Stimulated activated CD8-positive, alpha-beta memory T cell treated with anti-CD3 and anti-CD28 coated beads, Interleukin-15, amount 100 ng/mL, for 1 hour (primary cell): Measurements from ENCODE around the gene RALGAPA2.
"Not testable (repeated sequence)": the region's sequence is repeated elsewhere in the genome, so short reads cannot be mapped to it uniquely, and the experiment has no call there.

ENCODE experiments used
- DNase-seq: peaks from one replicate; pipeline ENCODE4 v3.0.0-alpha.2; 2020; ENCODE audit warnings: low read depth

RALGAPA2 gene

DNA sequence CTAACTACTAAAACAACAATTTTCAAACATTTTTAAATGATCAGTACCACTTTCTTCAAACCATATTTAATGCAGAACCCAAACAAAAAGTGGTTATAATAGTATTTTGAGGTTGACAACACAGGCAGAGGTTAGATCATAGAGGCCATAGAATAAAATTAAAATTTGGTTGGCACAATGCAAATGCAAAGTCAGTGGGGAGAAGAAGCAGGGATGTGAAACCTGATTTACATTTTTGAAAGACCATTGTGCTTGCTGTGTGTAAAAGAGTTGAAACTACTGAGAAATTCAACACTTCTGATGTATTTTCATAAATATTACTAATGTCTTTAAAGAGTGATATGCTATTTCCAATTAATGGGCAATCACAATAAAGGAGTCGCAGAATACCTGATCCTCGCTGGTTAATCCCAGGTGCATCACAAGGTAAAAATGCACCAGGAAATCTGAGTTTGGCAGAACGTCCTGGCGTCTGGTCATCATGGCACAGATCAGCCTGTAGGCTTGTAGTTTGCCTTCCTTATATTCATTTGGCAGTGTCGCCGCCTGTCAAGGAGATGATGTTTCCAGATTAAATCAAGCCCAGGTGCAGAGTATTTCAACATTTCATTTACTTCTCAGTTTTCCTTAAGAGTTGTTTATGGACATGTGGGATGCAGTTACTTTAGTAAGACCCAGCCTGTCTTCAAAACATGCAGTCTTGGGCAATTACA lies 141.2 kb downstream of the RALGAPA2 start:
- no peak for DNase-seq

DNA sequence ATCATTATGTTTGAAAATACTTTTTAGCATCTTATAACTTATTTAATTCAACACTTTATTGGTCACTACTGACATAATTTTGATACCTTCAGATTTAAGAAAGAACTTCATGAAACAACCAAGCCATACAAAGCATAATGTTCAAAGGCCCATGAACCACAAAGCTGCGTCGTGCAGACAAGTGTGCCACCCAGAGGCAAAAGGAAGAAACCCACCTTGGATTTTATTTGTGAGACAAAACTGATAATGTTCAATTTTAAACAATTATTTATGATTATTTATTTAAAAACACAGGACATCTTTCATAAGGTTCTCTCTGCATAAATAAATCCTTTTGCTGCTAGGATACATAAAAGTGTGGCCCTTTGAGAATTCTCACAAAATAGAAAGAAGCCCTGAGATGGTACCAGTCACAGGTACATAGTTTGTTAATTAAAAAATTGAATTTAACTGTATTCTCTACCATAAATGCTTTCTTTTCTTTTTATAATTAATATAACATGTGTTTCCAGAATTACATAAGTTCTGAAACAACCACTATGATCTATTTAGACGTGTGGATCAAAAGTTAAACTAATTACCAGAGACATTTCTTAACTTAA lies 143.7 kb downstream of the RALGAPA2 start:
- DNase-seq = no peak

DNA sequence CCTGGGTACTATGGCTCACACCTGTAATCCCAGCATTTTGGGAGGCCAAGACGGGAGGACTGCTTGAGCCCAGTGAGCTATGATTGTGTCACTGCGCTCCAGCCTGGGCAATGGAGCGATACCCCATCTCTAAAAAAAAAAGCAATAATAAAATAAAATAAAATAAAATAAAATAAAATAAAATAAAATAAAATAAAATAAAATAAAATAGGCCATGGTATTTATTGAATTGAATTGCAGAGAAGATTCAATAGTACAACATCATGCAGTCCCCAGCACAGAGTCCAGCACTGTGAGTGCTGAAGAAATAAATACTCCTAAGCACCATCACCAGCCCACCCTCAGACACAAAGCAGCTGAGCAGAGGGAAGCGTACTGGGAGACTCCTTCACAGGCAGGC lies 144.7 kb downstream of the RALGAPA2 start:
- no peak for DNase-seq

DNA sequence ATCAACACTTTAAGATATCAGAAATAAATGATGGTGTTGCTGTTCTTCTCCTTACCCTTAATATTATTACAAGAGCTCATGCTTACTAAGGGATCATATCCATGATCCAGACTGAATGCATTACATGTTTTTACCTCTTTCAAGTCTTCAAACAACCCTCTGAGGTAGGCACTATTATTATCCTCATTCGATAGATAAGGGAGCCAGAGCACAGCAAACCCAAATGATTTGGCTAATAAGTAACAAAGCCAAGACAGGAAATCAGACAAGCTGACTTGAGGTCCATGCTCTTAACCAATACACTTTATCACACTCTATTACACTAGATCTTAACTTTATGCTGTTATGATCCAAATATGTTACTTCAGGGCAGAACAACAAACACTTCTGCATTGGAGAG lies 145.9 kb downstream of the RALGAPA2 start:
- no peak for DNase-seq

DNA sequence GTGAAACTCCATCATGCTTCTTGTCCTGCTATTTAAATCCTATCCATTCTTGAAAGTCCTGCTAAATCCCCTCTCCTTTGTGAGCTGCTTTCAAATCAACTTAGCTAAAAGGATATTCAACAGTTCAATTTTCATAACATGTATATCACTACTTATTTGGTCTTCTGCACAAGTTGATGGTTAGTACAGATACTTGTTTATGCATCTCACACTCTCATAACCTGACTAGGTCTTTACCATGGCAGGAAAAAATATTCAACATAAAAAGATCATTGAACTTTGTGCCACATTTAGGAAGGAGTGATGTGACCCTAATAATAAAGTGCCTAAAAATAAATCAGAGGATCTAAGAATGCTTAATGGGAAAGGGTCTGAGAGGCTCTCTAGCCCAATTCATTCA lies 148.2 kb downstream of the RALGAPA2 start:
- DNase-seq = no peak

DNA sequence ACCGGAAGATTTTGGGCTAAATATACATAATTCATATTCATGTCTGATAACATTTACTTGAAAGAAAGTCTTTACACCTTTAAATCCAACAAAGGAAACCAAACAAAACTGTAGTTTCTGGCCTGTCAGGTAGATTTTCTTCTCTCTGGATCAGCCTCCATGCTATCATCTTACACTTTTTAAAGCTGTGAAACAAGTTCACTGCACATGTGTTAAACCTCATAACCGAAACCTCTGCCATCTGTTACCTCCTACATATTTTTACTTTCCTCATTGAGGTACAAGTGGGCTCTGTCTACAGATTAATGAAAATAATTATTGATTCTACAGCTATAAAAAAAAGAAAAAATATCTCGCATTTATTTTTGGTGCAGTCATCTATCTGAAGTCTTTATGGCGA lies 149.9 kb downstream of the RALGAPA2 start:
- no peak for DNase-seq

DNA sequence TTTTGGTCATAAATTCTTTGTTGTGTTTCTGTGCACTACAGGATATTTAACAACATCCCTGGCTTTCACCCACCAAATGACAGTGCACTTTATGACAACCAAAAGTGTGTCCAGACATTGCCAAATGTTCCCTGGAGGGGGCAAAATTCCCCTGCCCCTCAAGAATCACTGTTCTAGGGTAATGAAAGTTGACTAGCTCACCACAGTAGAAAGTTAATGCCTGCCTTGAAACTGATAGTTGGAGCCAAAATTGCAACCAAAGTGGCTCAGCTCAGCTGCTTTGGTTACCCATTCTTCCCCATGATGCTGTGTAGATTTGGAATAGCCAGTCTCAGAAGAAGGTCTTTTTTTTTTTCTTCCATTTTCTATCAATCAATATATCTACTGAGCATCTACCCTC lies 150.6 kb downstream of the RALGAPA2 start:
- no peak for DNase-seq

DNA sequence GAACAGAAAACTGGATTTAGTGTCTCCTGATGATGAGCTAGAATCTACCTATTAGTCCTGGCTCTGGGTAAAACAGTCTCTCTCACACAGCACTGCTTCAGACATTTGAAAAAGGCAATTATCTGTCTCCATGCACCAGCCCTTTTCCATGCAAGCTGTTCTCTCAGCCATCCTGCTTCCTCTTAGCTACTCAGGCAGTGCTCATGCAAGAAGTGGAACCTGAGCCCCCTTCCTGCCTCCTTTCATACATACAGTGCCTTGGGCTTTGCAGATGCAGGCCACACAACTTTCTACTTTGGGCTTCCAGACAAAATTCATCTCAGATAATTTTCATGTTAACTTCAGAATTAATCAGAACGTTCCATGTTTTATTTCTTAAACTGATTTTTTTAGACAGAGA lies 151.3 kb downstream of the RALGAPA2 start:
- no peak for DNase-seq

DNA sequence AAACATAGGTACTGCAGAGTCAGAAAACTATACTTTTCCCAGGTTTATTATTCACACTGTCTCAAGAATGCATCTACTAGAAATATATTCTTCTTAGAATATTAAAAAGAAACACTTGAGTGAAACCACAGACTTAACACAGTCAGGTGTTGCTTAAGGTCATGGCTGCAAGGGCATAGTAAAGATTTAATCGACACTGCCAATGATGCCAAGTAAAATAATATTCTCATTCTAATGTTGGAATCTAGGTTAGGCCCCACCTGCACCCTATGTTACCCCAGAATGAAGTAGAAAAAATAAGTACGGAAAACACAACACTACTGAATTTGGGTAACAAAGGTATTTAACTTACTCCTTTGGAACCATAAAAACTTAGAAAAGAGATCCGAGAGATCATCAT lies 155.0 kb downstream of the RALGAPA2 start:
- no peak for DNase-seq

DNA sequence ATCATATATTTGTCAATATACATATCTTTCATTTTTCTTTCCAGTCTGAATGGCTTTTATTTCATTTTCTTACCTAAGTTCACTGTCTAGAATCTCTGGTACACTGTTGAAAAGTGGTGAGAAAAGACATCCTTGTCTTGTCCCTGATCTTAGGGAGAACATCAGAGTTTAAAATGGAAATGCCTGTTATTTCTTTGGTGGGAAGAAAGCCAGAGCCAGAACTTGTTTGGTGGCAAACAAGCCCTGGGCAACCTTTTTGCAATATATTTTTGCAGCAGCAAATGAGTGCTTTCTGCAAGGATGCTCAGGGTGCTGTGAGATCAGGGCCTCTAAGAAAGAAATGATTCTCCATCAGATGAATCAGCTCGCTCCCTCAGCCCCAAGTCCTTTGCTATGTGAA lies 156.6 kb downstream of the RALGAPA2 start:
- DNase-seq = no peak

DNA sequence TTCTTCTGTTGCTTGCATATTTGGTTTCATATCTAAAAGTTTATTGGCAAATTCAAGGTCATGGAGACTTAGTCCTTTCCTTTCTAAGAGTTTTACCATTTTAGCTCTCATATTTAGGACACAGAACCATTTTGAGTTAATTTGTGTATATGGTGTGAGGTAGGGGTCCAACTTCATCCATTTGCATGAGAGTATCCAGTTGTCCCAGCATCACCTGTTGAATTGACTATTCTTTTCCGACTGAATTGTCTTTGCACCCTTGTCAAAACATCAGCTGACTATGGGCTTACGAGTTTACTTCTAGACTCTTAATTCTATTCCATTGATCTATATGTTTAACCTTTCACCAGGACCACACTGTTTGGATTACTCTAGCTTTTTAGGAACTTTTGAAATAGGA lies 157.5 kb downstream of the RALGAPA2 start:
- no peak for DNase-seq

DNA sequence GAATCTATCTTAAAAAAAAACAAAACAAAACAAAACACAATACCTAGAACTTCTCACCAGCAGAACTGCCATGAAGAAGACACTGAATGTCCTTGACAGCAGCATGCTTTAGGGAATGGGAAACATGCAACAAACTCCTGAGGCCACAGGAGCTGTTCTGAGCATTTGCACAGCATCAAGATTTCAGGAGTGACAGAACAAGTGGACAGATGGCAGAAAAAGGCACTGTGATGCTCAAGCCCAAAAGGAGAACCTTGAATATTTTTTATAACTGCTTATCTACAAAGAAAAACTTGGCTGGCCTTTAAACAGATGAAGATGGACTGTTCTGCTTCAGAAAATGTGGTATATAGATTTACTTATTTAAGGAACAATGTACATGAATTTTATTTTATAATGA lies 158.9 kb downstream of the RALGAPA2 start:
- no peak for DNase-seq

DNA sequence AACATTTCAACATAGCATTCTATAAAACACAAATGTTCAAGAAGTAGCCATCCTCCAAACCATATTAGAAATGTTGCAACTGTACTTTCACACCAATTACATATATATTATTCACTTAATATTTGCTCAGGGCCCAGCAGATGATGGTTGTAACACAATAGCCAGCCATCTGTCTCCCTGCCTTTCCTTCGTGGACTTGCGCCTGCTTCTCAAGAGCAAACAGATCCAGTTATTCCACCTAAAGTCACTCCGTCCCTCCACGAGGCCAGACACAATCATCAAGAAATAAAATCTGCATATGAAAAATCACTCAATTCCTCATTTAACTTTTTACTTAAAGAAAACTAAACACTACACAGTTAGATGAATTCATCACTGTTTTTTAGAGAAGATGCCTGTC lies 160.4 kb downstream of the RALGAPA2 start:
- DNase-seq = no peak

DNA sequence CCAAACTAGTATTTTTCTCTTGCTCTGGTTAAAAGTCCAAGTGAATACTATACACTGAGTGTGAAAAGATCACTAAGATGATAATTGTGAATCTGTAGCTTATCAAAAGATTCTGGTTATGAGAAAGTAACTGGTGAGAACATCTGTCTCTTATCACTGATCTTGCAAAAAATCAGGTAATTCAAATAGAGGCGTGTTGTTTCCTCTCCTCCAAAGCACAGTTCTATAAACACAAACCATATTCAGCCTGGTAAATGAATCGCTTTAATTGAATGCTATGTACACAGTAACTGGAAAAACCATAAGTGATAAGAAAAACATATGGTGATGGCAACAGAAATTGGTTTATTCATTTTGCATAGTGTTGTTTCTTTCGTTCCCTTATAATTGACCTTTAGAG lies 161.0 kb downstream of the RALGAPA2 start:
- DNase-seq = no peak

DNA sequence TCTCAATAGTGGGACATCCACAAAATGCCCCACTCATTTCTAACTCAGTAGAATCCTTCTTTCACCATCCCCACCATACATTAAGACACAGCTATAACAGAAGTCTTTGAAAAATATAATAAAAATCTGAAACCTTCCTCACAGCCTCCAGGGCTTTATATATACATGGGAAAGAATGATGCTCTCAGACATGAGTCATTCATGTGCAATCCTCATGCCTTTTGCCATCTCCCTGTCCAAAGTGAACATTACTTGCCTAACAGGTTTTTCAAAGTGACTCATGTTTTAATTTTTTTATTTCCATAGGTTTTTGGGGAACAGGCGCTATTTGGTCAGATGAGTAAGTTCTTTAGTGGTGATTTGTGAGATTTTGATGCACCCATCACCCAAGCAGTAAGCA lies 162.7 kb downstream of the RALGAPA2 start:
- no peak for DNase-seq

DNA sequence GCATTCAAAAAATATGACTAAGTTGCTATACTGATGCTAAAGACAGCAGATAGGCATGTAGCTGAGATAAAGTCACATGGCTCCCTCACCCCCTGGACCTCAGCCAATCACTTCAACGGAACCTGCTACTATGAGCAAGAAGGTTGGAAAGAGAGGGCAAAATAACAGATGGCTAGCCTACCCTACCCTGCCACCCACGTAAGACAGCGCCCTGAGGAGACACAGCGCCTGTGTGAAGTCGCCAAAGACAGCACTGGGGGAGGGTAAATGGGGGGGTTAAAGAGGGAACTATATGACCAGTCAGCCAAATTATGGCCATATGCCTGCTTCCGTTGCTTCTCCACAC lies 163.2 kb downstream of the RALGAPA2 start:
- no peak for DNase-seq

DNA sequence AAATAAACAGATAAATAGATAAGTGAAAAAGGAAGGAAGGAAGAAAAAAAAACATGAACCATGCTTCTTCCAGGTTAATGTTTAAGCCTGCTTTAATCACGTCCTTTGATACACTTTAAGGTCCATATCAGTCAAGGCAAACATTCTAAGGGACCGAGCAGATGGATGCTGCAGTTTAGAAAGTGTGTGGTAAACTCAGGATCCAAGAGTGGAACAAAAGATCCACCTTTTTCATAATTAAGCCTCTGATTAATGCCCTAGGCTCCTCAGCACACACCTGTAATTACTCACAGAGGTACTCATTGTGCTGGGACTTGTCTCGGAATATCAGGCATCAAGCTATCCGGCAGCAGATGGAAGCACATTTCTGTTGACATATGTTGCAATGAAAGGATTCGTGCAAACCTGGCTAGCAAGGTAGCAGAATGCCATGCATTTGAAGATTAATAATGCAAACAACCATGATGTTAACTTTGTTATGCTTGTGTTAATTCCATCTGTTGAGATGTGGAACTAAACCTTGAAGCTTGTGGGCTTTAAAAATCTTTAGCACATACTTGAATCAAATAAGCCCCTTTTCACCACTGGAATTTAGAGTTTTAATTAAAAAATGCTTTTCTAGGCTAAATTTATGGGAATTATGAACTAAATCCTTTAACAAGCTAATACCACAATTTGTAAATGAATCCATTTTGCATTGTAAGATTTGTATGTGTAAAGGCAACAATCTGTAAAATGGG lies 163.7 kb downstream of the RALGAPA2 start:
- no peak for DNase-seq

DNA sequence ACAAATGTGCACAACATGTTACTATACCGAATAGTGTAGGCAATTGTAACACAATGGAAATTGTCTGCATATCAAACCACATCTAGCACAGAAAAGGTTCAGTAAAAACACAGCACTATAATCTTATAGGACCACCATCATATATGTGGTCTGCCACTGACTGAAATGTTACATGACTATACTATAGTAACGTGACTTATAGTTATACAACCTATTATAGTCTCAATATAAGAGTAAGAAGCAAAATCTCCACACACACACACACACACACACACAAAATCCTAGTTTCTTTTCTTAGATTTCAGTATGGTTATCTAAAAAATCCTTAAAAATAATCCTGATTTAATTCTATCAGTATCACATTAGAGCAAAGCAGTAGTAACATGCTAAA lies 164.6 kb downstream of the RALGAPA2 start:
- DNase-seq = no peak

DNA sequence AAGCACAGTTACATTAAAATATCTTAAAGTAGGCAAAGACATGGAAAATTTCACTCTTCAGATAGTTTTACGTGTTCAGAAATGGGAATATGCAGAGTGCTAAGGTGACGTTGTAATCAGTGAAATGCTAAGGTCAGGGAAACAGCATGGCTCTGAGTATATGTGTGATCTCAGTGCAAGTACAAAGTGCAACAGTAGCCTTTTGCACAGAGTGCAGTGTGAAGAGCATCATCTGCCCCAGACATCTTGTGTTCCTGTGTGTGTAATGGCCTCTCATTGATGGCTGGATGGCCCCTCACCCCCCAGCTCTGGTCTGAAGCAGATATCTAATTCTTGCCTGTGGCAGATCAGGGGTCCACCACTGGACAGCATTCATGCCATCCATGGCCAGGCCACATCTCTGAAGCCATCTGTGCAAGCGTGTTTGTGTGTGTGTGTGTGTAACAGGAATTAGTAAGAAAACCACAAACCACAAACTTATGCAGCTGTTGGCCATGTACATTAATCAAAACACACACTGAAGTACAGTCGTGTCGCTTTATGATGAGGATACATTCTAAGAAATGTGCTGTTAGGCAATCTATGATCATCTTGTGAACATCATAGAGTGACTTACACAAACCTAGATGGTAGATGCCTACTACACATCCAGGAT lies 165.1 kb downstream of the RALGAPA2 start:
- DNase-seq = no peak

DNA sequence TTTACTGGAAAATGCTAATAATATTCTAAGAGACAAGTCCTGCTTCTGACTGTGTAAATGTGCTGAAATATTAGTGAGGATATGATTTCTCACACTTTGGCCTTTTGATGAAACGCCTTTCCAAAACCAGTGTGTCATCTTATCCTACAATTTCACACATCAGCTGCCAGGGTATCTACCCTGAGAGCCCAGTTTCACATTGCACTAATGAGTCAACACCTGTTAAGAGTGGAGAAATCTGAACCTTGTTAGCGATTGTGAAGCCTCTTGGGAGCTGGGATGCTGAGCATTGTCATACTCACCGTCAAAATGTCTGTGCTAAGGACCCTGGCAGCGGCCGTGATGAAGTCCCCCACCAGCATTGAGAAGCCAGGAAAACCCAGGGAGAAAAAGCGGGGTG lies 166.0 kb downstream of the RALGAPA2 start:
- no peak for DNase-seq

DNA sequence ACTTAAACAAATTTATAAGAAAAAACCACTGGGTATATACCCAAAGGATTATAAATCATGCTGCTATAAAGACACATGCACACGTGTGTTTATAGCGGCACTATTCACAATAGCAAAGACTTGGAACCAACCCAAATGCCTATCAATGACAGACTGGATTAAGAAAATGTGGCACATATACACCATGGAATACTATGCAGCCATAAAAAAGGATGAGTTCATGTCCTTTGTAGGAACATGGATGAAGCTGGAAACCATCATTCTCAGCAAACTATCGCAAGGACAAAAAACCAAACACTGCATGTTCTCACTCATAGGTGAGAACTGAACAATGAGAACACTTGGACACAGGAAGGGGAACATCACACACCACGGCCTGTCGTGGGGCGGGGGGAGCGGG lies 169.1 kb downstream of the RALGAPA2 start:
- not testable (repeated sequence) for DNase-seq

DNA sequence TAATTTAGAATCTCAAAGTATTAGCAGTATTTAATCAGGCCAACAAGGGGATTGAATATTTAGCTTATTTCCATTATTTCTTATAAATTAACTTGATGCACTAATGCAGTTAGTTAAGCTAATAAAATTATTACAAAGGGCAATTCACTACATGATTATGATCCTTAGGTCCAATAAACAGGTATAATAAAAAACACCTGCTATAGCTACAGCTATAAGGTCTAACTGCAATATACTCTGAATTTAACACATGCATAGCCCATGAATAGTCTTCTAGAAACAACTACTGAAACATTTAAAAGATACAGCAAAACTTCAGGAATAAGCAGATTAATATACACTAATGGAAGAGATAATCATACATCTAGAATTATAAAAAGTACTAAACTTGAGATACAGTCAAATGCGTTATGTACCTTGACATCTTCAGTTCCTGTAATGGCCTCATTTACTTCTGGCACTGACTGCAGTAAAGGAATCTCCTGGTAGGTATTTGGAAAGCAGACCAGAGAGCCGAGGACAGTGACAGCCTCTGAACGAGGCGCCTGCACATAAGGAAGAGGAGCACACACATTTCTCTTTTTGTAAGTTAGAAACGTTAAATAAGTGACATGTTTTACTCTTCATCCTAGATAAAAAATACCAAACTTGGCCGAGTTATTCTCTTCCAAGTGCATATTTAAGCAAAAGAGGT lies 176.1 kb downstream of the RALGAPA2 start:
- DNase-seq = no peak

DNA sequence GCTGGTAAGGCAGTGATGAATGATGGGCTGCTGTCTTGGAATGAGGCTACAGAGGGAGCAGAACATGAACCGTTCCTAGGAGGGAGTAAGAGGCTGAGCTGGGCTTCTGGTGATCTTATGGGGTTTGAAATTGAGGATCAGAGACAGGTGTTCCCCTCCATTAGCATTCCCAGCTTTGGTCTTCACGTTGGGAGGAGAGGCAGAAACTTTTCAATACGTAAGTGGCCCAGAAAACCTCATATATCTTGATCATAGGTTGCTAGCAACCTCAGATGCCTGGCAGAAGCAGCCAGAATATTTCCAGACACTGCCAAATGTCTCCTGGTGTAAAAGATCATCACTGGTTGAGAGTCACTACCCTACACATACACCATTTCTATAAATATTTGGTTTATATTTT lies 177.4 kb downstream of the RALGAPA2 start:
- no peak for DNase-seq
